ENCODE results near the gene ANKH. TPM values are rescaled to one million over a fixed set of nuclear protein-coding genes. Genes with fewer than 3 reads are reported as not detected.

ANKH gene
- total and polyA plus RNA-seq, 8 donors, result 3.6 to 115 (median 14.3) TPM

GRCh38 chr5:14700478-14701436 lies 170.8 kb downstream of the ANKH start:
- TF ChIP-seq CTCF (IDR thresholded peaks at IDR 0.05), result no peak
- TF ChIP-seq EP300 (IDR thresholded peaks at IDR 0.05), result no peak
- no peak for TF ChIP-seq POLR2A (IDR thresholded peaks at IDR 0.05)
- TF ChIP-seq POLR2AphosphoS5 (IDR thresholded peaks at IDR 0.05), result no peak
- intact Hi-C loops (cut with DNase I; ENCODE audit: low total_unique reads), result no loop called here
- no peak overlapping the region for H3K4me3 ChIP-seq
- H3K9me3 ChIP-seq, result no peaks in the 10 kb centered on the region
- 63 to 82% (median 78%) methylated on average over 12 to 13 of the region's 13 CpGs for WGBS, 5 donors
- no peak overlapping the region for H3K27ac ChIP-seq
- H3K27me3 ChIP-seq, result no peaks in the 10 kb centered on the region
- H3K36me3 ChIP-seq, result peaks cover 21 to 82% (median 74%) of the 10 kb centered on the region in 4 donors
- no peak for DNase-seq
- H3K4me1 ChIP-seq, result peaks cover 0 to 25% (median 5%) of the 10 kb centered on the region in 4 donors

GRCh38 chr5:14699807-14700400 lies 171.7 kb downstream of the ANKH start:
- Histone ChIP-seq H3K27ac (no peak overlapping the region), H3K9me3 (no peaks in the 10 kb centered on the region), H3K27me3 (no peaks in the 10 kb centered on the region), H3K4me1 (peaks cover 0 to 25% (median 5%) of the 10 kb centered on the region in 4 donors), H3K36me3 (peaks cover 21 to 80% (median 67%) of the 10 kb centered on the region in 4 donors), H3K4me3 (no peak overlapping the region)
- intact Hi-C loops (cut with DNase I; ENCODE audit: low total_unique reads), result no loop called here
- WGBS, 5 donors, result 87 to 92% (median 89%) methylated on average over 8 of the region's 8 CpGs
- DNase-seq, result no peak
- TF ChIP-seq POLR2AphosphoS5 (IDR thresholded peaks at IDR 0.05), result no peak
- no peak for TF ChIP-seq CTCF (IDR thresholded peaks at IDR 0.05)
- no peak for TF ChIP-seq EP300 (IDR thresholded peaks at IDR 0.05)
- TF ChIP-seq POLR2A (IDR thresholded peaks at IDR 0.05), result no peak

- WGBS, 5 donors, result 93 to 100% (median 97%) methylated on average over 2 of the region's 2 CpGs
- no peaks in the 10 kb centered on the region for H3K9me3 ChIP-seq
- peaks cover 25 to 79% (median 72%) of the 10 kb centered on the region in 4 donors for H3K36me3 ChIP-seq
- no peak overlapping the region for H3K4me3 ChIP-seq
- H3K27ac ChIP-seq, result no peak overlapping the region
- H3K4me1 ChIP-seq, result peaks cover 0 to 25% (median 5%) of the 10 kb centered on the region in 4 donors
- DNase-seq, result no peak
- intact Hi-C loops (cut with DNase I; ENCODE audit: low total_unique reads), result no loop called here
- TF ChIP-seq EP300 (IDR thresholded peaks at IDR 0.05) (no peak), CTCF (IDR thresholded peaks at IDR 0.05) (no peak), POLR2AphosphoS5 (IDR thresholded peaks at IDR 0.05) (no peak), POLR2A (IDR thresholded peaks at IDR 0.05) (no peak)
- no peaks in the 10 kb centered on the region for H3K27me3 ChIP-seq
Observed at GRCh38 chr5:14699159-14699558, 172.4 kb downstream of the ANKH start.

GRCh38 chr5:14698495-14698894 lies 173.1 kb downstream of the ANKH start:
- TF ChIP-seq POLR2A (IDR thresholded peaks at IDR 0.05) (no peak), CTCF (IDR thresholded peaks at IDR 0.05) (no peak), EP300 (IDR thresholded peaks at IDR 0.05) (no peak), POLR2AphosphoS5 (IDR thresholded peaks at IDR 0.05) (no peak)
- Histone ChIP-seq H3K4me3 (no peak overlapping the region), H3K4me1 (peaks cover 0 to 25% (median 5%) of the 10 kb centered on the region in 4 donors), H3K27ac (no peak overlapping the region), H3K27me3 (no peaks in the 10 kb centered on the region), H3K36me3 (peaks cover 30 to 79% (median 75%) of the 10 kb centered on the region in 4 donors), H3K9me3 (no peaks in the 10 kb centered on the region)
- WGBS, 5 donors, result 65 to 97% (median 91%) methylated on average over 1 of the region's 1 CpG
- DNase-seq, result no peak
- intact Hi-C loops (cut with DNase I; ENCODE audit: low total_unique reads), result no loop called here
